T-helper 17 cell (primary cell): ENCODE measurements around the gene KCNE5. TPM values are rescaled to one million over a fixed set of nuclear protein-coding genes. Genes with fewer than 3 reads are reported as not detected.
"Not testable (repeated sequence)": the region's sequence is repeated elsewhere in the genome, so short reads cannot be mapped to it uniquely, and the experiment has no call there.

Source experiments
- ATAC-seq: fragments of 150-1000 bp; cut with Tn5 transposase; 2 replicates; pipeline ENCODE4 v1.10.0; 2021; ENCODE audit warnings: mild to moderate bottlenecking, moderate library complexity
- DNase-seq, 3 donors: peaks; one replicate each; pipeline versions ENCODE4 v3.0.0 to v3.0.0-alpha.2; 2020 to 2021
- H3K9me3 ChIP-seq: one replicate; pipeline ENCODE4 v1.7.0; 2013; ENCODE audit warnings: low read length, mild to moderate bottlenecking; ENCODE audit not compliant: control insufficient read depth, poor library complexity, severe bottlenecking
- H3K27ac Mint-ChIP-seq: one replicate; pipeline ENCODE4 v1.8.0; 2022; ENCODE audit warnings: mild to moderate bottlenecking, moderate library complexity, mixed read lengths
- H3K27me3 Mint-ChIP-seq: one replicate; pipeline ENCODE4 v1.8.0; 2022; ENCODE audit warnings: mixed read lengths
- H3K36me3 Mint-ChIP-seq: one replicate; pipeline ENCODE4 v1.8.0; 2022; ENCODE audit warnings: low read depth, mixed read lengths
- H3K4me1 Mint-ChIP-seq: one replicate; pipeline ENCODE4 v1.8.0; 2022; ENCODE audit warnings: mild to moderate bottlenecking, mixed read lengths
- H3K4me3 Mint-ChIP-seq: one replicate; pipeline ENCODE4 v1.8.0; 2022; ENCODE audit warnings: mild to moderate bottlenecking, moderate library complexity, mixed read lengths
- total RNA-seq, 4 donors: library from RNA in 2 of 4; stranded (reverse) in 2 of 4; gene quantifications; one replicate each; pipeline ENCODE4 v1.2.3 and lab custom pipeline; 2022 to 2026

Gene KCNE5
- total RNA-seq, 2 donors from 2014 or later, result 0.29 TPM; not detected in 1

DNA sequence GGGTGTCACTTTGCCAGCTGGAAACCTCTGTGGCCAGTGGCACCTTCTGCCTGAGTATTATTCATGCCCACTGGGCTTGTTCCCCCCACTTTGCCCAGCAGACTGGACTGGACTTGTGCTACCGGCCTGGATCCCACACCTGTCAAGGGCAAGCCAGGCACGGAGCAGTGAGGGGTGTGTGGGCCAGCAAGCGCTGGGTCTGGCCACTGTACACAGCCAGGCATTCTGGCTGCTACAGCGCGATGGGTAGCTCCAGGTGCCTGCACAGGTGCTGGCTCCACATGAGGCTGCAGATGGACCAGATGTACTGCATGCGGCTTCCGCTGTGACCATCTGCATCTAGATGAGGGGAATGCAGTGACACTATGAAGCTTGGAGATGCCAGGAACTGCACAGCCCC, 39.5 kb downstream of the KCNE5 start:
- H3K4me3 Mint-ChIP-seq, result no peak overlapping the region
- DNase-seq, result no peak
- no peak for ATAC-seq

DNA sequence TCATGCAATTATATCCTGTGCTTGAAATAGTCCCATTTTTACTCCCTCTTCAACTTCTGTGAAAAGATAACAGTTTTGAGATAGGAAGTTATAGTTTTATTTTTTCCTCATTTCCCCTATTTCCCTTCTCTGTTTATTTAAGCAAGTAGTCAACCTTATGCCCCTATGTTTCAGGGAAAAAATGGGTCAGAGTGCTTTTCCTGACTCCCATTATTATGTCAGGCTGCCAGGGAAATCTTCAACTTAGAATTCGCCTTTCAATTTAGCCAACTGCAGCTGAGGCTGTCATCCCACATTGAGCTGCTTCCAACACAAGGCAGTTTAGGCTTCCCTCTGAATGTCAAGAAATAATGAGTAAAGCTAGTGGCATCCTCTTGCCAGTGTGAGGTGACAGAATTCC, 46.1 kb downstream of the KCNE5 start:
- Mint-ChIP-seq H3K27ac (no peak overlapping the region), H3K36me3 (no peaks in the 10 kb centered on the region), H3K4me3 (no peak overlapping the region), H3K4me1 (no peaks in the 10 kb centered on the region), H3K27me3 (no peaks in the 10 kb centered on the region)
- no peak for ATAC-seq
- DNase-seq, result no peak
- no peaks in the 10 kb centered on the region for H3K9me3 ChIP-seq

More for the DNA sequence above, 39.5 kb downstream of the KCNE5 start:
- Mint-ChIP-seq H3K36me3 (no peaks in the 10 kb centered on the region), H3K27ac (no peak overlapping the region), H3K27me3 (peaks cover 8% of the 10 kb centered on the region), H3K4me1 (no peaks in the 10 kb centered on the region)
- no peaks in the 10 kb centered on the region for H3K9me3 ChIP-seq

DNA sequence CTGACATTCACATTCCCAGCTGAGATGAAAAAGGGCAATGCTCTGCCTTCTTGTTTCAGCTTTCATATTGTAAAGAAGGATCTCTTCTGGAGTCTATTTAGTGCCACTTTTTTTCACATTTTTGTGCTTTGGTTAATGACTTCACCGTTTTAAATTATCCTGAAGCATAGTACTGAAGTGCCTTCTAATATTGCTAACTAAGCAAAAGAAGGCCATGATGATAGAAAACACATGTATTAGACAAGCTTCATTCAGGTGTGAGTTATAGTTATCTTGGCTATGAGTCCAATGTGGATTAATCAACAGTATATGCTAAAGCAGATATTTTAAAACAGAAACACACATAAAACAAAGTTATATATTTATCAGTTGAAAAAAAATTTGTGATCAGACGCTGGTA, 47.9 kb downstream of the KCNE5 start:
- no peak for ATAC-seq
- no peaks in the 10 kb centered on the region for H3K9me3 ChIP-seq
- no peaks in the 10 kb centered on the region for H3K36me3 Mint-ChIP-seq
- no peaks in the 10 kb centered on the region for H3K27me3 Mint-ChIP-seq
- H3K4me3 Mint-ChIP-seq, result no peak overlapping the region
- no peak for DNase-seq
- no peaks in the 10 kb centered on the region for H3K4me1 Mint-ChIP-seq
- no peak overlapping the region for H3K27ac Mint-ChIP-seq

DNA sequence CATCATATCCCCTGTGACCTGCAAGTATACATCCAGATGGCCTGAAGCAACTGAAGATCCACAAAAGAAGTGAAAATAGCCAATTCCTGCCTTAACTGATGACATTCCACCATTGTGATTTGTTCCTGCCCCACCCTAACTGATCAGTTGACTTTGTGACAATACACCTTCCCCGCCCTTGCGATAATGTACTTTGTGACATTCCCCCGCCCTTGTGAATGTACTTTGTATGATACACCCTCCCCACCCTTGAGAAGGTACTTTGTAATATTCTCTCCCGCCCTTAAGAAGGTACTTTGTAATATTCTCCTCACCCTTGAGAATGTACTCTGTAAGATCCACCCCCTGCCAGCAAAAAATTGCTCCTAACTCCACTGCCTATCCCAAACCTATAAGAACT, 48.9 kb downstream of the KCNE5 start:
- not testable (repeated sequence) for H3K27ac Mint-ChIP-seq, DNase-seq, H3K9me3 ChIP-seq, H3K4me1 Mint-ChIP-seq, ATAC-seq, H3K27me3 Mint-ChIP-seq, H3K4me3 Mint-ChIP-seq, H3K36me3 Mint-ChIP-seq

Other genes with a start within 250 kb of the KCNE5 start
- not detected for gene GUCY2F, start 143.1 kb downstream of the KCNE5 start, total RNA-seq
- 1 to 10 TPM; 5.1 to 6.0 TPM for gene NXT2, start 88.3 kb downstream of the KCNE5 start, total RNA-seq
- 10 to 100 TPM; 13.6 to 19.5 TPM for gene ACSL4, start 108.1 kb upstream of the KCNE5 start, total RNA-seq